ENCODE data around the gene TPM1. TPM values are rescaled to one million over a fixed set of nuclear protein-coding genes. Genes with fewer than 3 reads are reported as not detected.

The TPM1 gene
- total RNA-seq, 1 experiment from 2014 or later: 298 TPM

- peak; percentile 15 for ATAC-seq
- 0 out of 2 replicates have a peak, but pooled peaks have one; percentile 81 for TF ChIP-seq SIN3A (IDR thresholded peaks at IDR 0.05; ENCODE audit: borderline replicate concordance, insufficient read depth, low read depth, low read length)
- TF ChIP-seq CTCF (IDR thresholded peaks at IDR 0.05): no peak
- TF ChIP-seq POLR2AphosphoS5 (IDR thresholded peaks at IDR 0.05; ENCODE audit: low read depth, low read length): peak; percentile 60
- ChIA-PET CTCF (interaction anchor here (0.7 to 2.4 kb wide), 7 partner anchors 31 to 353 kb away, joined by 3 to 11 read pairs (median 6); partner anchors contain the start of gene RPS27L), POLR2A (interaction anchor here (0.6 to 1.3 kb wide), 2 partner anchors 10 to 159 kb away, joined by 3 to 6 read pairs; no protein-coding TSS in a partner anchor)
- DNase-seq (ENCODE audit: low read depth, low spot score): no peak
- H3K9me3 ChIP-seq (ENCODE audit: control insufficient read depth, insufficient read depth, low read depth, low read length): no peaks in the 10 kb centered on the region
- no TSS peak for BruUV-seq (replicated peaks)
- H3K27ac ChIP-seq (ENCODE audit: low read length): peak overlapping the region; percentile 85
- H3K4me3 ChIP-seq (ENCODE audit: low read depth in 2 of 2, low read length in 2 of 2): peak overlapping the region; percentile 80 to 90
- no peaks in the 10 kb centered on the region for H3K27me3 ChIP-seq (ENCODE audit: control insufficient read depth, insufficient read depth, low read length)
- in situ Hi-C loops (cut with HindIII; ENCODE audit: low pct_unique_long_range_greater_than_20kb, low sequenced_read_pairs) (no loop called here), intact Hi-C loops (cut with micrococcal nuclease; ENCODE audit: unreplicated experiment) (loop anchor here (2.0 to 10.0 kb wide), 3 partner anchors 44 to 152 kb away; partner anchors contain the start of gene RPS27L)
- no peaks in the 10 kb centered on the region; the same call in 1 of the 2 replicates for H3K36me3 ChIP-seq (ENCODE audit: control insufficient read depth, insufficient read depth, low read length)
- H3K4me1 ChIP-seq (ENCODE audit: control insufficient read depth, insufficient read depth, low read length): peaks cover 85% of the 10 kb centered on the region
Measured at GRCh38 chr15:63048776-63049665, 6.5 kb downstream of the TPM1 start.

- no peak for TF ChIP-seq REST (IDR thresholded peaks at IDR 0.05; ENCODE audit: insufficient read depth in 1 of 2, low read depth in 2 of 2, low read length in 1 of 2)
- no peak for TF ChIP-seq TCF7L2 (IDR thresholded peaks at IDR 0.05; ENCODE audit: low read depth, low read length)
- TF ChIP-seq SIN3A (IDR thresholded peaks at IDR 0.05; ENCODE audit: borderline replicate concordance, insufficient read depth, low read depth, low read length): no peak
- no peak for TF ChIP-seq CTCF (IDR thresholded peaks at IDR 0.05)
- no peak; the same call in 1 of the 2 replicates for TF ChIP-seq POLR2AphosphoS5 (IDR thresholded peaks at IDR 0.05; ENCODE audit: low read depth, low read length)
- in situ Hi-C loops (cut with HindIII; ENCODE audit: low pct_unique_long_range_greater_than_20kb, low sequenced_read_pairs): no loop called here
- Histone ChIP-seq H3K27ac (ENCODE audit: low read length) (peak overlapping the region; percentile 85), H3K4me3 (ENCODE audit: low read depth in 2 of 2, low read length in 2 of 2) (peak overlapping the region; percentile 80 to 90), H3K36me3 (ENCODE audit: control insufficient read depth, insufficient read depth, low read length) (no peaks in the 10 kb centered on the region), H3K9me3 (ENCODE audit: control insufficient read depth, insufficient read depth, low read depth, low read length) (no peaks in the 10 kb centered on the region), H3K4me1 (ENCODE audit: control insufficient read depth, insufficient read depth, low read length) (peaks cover 86% of the 10 kb centered on the region), H3K27me3 (ENCODE audit: control insufficient read depth, insufficient read depth, low read length) (no peaks in the 10 kb centered on the region)
- no peak for ATAC-seq
- intact Hi-C loops (cut with micrococcal nuclease; ENCODE audit: unreplicated experiment): loop anchor here (2.0 to 10.0 kb wide), 4 partner anchors 43 to 203 kb away; partner anchors contain the start of gene RPS27L
- ChIA-PET CTCF (interaction anchor here (1.2 kb wide), 1 partner anchor 30 kb away, joined by 3 read pairs; no protein-coding TSS in a partner anchor), POLR2A (no interaction called here)
- no TSS peak for BruUV-seq (replicated peaks)
- DNase-seq (ENCODE audit: low read depth, low spot score): no peak
Measured at GRCh38 chr15:63049783-63050371, 7.3 kb downstream of the TPM1 start.

Measured in Panc1 (cell line).